Neutrophil (primary cell): ENCODE measurements around the gene CCL23.
"Not testable (repeated sequence)": the region's sequence is repeated elsewhere in the genome, so short reads cannot be mapped to it uniquely, and the experiment has no call there.

Experiments used
- H3K27ac ChIP-seq: fragments of 200-600 bp; sonication (generic); 2 replicates; pipeline ENCODE4 v1.5.1; 2016; ENCODE audit warnings: mild to moderate bottlenecking, moderate library complexity
- H3K27me3 ChIP-seq: fragments of 200-600 bp; sonication (generic); 2 replicates; pipeline ENCODE4 v1.6.0; 2016; ENCODE audit warnings: mild to moderate bottlenecking
- H3K36me3 ChIP-seq: fragments of 200-600 bp; sonication (generic); 2 replicates; pipeline ENCODE4 v1.5.1; 2017
- H3K4me1 ChIP-seq, 2 experiments: fragments of 200-600 bp in 1 of 2; sonication (generic) in 1 of 2; 1 replicate in 1 of 2; 2 replicates in 1 of 2; pipeline versions ENCODE4 v1.5.1 to v1.6.1; 2013 to 2016; ENCODE audit warnings: low read depth in 1 of 2, low read length in 1 of 2, mild to moderate bottlenecking in 1 of 2, moderate library complexity in 1 of 2; ENCODE audit not compliant: control insufficient read depth in 1 of 2, insufficient read depth in 1 of 2
- H3K4me3 ChIP-seq, 2 experiments: fragments of 200-600 bp in 1 of 2; sonication (generic) in 1 of 2; 1 replicate in 1 of 2; 2 replicates in 1 of 2; pipeline ENCODE4 v1.5.1; 2013 to 2016; ENCODE audit warnings: low read depth in 1 of 2, low read length in 1 of 2, mild to moderate bottlenecking in 1 of 2, moderate library complexity in 1 of 2
- H3K9me3 ChIP-seq: fragments of 200-600 bp; sonication (generic); 2 replicates; pipeline ENCODE4 v1.5.1; 2016
- CTCF ChIP-seq: fragments of 200-600 bp; sonication (generic); IDR thresholded peaks from 2 replicates; pipeline ENCODE4 v1.5.1; 2016; ENCODE audit warnings: antibody characterized with exemption

Gene CCL23

GRCh38 chr17:35998756-35999155 is 19.0 kb downstream of the CCL23 start:
- TF ChIP-seq CTCF = no peak
- Histone ChIP-seq H3K27me3 (no peaks in the 10 kb centered on the region), H3K9me3 (no peaks in the 10 kb centered on the region), H3K36me3 (no peaks in the 10 kb centered on the region), H3K27ac (no peak overlapping the region), H3K4me3 (no peak overlapping the region), H3K4me1 (no peaks in the 10 kb centered on the region)

DNA sequence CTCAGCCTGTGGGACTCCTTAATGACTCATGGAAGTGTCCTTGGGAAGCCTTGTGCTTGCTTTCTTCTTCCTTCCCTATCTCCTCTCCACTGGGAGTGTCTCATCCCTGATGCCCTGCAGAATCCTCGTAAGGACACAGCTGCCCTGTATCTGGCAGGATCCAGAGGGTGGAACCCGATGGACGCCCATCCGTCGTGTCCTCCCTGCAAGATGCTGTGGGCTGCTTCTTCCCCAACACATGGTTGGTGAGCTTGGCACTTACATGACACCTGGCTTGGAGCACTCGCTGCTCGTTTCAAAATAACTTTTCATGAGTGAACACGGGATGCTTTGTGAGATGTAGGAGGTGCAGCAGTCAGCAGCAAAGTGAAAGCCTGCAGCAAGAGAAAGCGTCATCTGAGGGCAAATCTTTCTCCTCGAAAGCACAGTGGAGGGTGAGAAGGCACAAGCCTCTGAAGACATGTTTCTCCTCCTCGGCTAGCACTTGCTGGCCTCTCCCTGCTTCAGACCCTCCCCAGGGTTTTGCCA is 19.7 kb downstream of the CCL23 start:
- no peaks in the 10 kb centered on the region for H3K9me3 ChIP-seq
- no peak for TF ChIP-seq CTCF
- no peaks in the 10 kb centered on the region for H3K36me3 ChIP-seq
- no peaks in the 10 kb centered on the region for H3K27me3 ChIP-seq
- H3K27ac ChIP-seq = no peak overlapping the region
- no peak overlapping the region for H3K4me3 ChIP-seq
- H3K4me1 ChIP-seq = no peaks in the 10 kb centered on the region

DNA sequence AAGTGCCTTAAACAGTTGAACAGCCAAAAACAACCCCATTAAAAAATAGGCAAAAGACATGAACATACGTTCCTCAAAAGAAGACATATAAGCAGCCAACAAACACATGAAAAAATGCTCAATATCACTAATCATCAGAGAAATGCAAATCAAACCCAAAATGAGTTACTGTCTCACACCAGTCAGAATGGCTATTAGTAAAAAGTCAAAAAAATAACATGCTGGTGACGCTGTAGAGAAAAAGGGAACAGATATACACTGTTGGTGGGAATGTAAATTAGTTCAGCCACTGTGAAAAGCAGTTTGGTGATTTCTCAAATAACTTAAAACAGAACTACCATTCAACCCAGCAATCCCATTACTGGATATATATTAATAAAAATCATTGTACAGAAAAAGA is 22.4 kb downstream of the CCL23 start:
- H3K36me3 ChIP-seq, H3K27ac ChIP-seq, H3K4me3 ChIP-seq, H3K27me3 ChIP-seq, H3K4me1 ChIP-seq, H3K9me3 ChIP-seq: not testable (repeated sequence)

DNA sequence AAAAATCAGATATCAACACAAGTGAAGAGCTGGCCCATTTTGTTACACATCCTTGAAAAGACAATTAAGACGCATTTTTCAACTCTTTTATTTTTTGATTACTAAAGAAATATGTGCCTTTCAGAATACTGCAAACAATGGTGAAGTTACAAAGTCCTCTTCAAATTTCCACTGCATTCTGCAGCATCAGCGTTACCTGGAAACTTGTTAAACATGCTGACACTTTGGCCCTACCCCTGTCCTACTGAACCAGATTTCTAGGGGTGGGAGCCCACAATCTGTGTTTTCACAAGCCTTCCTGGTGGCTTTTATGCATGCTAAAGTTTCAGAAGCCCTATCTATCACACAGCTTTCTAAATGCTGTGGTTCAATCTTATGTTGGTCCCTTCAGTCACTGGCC is 26.7 kb downstream of the CCL23 start:
- no peaks in the 10 kb centered on the region for H3K9me3 ChIP-seq
- no peak overlapping the region for H3K27ac ChIP-seq
- no peaks in the 10 kb centered on the region for H3K36me3 ChIP-seq
- no peaks in the 10 kb centered on the region for H3K4me1 ChIP-seq
- no peak overlapping the region for H3K4me3 ChIP-seq
- TF ChIP-seq CTCF = no peak
- H3K27me3 ChIP-seq = no peaks in the 10 kb centered on the region

- TF ChIP-seq CTCF = no peak
- H3K36me3 ChIP-seq = no peaks in the 10 kb centered on the region
Observed at GRCh38 chr17:35988164-35988563, 29.6 kb downstream of the CCL23 start.

DNA sequence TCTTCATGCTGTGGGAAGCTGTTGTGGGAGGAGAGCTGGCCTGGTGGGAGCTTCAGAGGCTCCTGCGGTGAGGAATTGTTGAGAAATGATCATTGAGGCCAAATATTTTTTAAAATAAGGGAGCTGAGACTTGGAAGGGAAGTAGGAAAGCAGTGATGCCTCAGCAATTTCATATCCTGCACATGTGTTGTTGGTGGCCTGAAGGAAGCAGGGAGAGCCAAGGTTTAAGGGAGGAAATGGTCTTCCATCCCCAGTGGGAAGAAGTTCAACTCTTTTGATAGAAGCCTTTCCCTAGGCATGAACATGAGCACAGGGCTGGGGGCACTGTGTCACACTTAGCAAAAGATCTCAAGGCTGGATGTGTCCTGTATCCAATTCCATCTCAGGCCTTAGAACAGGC is 31.1 kb downstream of the CCL23 start, which contains the start of gene CCL14:
CCL14 (minus strand) TSS at position 87 of the 400 bp plus-strand sequence; CDS start at position 7, 80 bp downstream.
- H3K27ac ChIP-seq = no peak within 1 kb of the TSS
- H3K9me3 ChIP-seq = no peaks in the 10 kb centered on the region
- no peaks in the 10 kb centered on the region for H3K4me1 ChIP-seq
- no peak for TF ChIP-seq CTCF
- H3K27me3 ChIP-seq = no peaks in the 10 kb centered on the region
- H3K36me3 ChIP-seq = no peaks in the 10 kb centered on the region
- H3K4me3 ChIP-seq = no peak within 1 kb of the TSS

More at GRCh38 chr17:35988164-35988563, 29.6 kb downstream of the CCL23 start:
- Histone ChIP-seq H3K4me1 (no peaks in the 10 kb centered on the region), H3K4me3 (no peak overlapping the region), H3K9me3 (no peaks in the 10 kb centered on the region), H3K27me3 (no peaks in the 10 kb centered on the region), H3K27ac (no peak overlapping the region)
